ENCODE measurements around the gene RASGEF1C. TPM values are rescaled to one million over a fixed set of nuclear protein-coding genes. Genes with fewer than 3 reads are reported as not detected.

Gene RASGEF1C
- total and polyA plus RNA-seq, 2 of the 13 experiments (the other 11 are each of a cell fraction or from before 2014, with no cell fraction given), result not detected

- Histone ChIP-seq H4K20me1 (ENCODE audit: insufficient read depth, low read length) (no peaks in the 10 kb centered on the region), H3K27ac (ENCODE audit: extremely low read length, insufficient read depth, low read length) (no peak overlapping the region), H3K27me3 (ENCODE audit: control insufficient read depth in 1 of 2, insufficient read depth in 2 of 2, low read length in 2 of 2) (peaks cover 6 to 37% of the 10 kb centered on the region in 2 experiments; a peak in 4 of 5 replicates), H3K9ac (ENCODE audit: insufficient read depth, low read depth, low read length) (no peak overlapping the region), H3K36me3 (replicated peaks in 1 of 2; ENCODE audit: control insufficient read depth in 1 of 2, insufficient read depth in 2 of 2, low read length in 2 of 2) (no peaks in the 10 kb centered on the region), H3K79me2 (ENCODE audit: insufficient read depth, low read length) (no peaks in the 10 kb centered on the region), H3K4me3 (replicated peaks in 1 of 3; ENCODE audit: insufficient read depth in 1 of 3, low read depth in 2 of 3, low read length in 3 of 3) (no peak overlapping the region), H3K4me1 (ENCODE audit: insufficient read depth, low read length) (no peaks in the 10 kb centered on the region), H2AFZ (ENCODE audit: low read length) (no peak overlapping the region), H3K4me2 (ENCODE audit: low read depth, low read length) (no peak overlapping the region), H3K9me3 (ENCODE audit: low read length) (no peaks in the 10 kb centered on the region)
- DNase-seq (ENCODE audit: low spot score) (no peak), FAIRE-seq (no peak), ATAC-seq (no peak)
- intact Hi-C loops (cut with micrococcal nuclease; ENCODE audit: unreplicated experiment), result no loop called here
- CTCF ChIA-PET (ENCODE audit: low intra/inter-chr PET ratio, low total read pairs), result no interaction called here
- TF ChIP-seq ZBED4 (CRISPR knock-in tag; IDR thresholded peaks at IDR 0.05; ENCODE audit: borderline replicate concordance) (no peak), CBFB (CRISPR knock-in tag; IDR thresholded peaks at IDR 0.05) (no peak), ZNF503 (CRISPR knock-in tag; IDR thresholded peaks at IDR 0.05) (no peak), ZNF354B (CRISPR knock-in tag; IDR thresholded peaks at IDR 0.05) (no peak), ONECUT2 (CRISPR knock-in tag; IDR thresholded peaks at IDR 0.05) (no peak), ZNF432 (CRISPR knock-in tag; IDR thresholded peaks at IDR 0.05; ENCODE audit: borderline replicate concordance) (no peak), NR3C1 (CRISPR knock-in tag; IDR thresholded peaks at IDR 0.05) (no peak), ZIK1 (CRISPR knock-in tag; IDR thresholded peaks at IDR 0.05; ENCODE audit: borderline replicate concordance, low read depth) (no peak), ZNF782 (CRISPR knock-in tag; IDR thresholded peaks at IDR 0.05; ENCODE audit: borderline replicate concordance) (no peak), HNRNPK (IDR thresholded peaks at IDR 0.05; ENCODE audit: low read depth, low read length, poor library complexity, severe bottlenecking) (no peak), MTA1 (CRISPR knock-in tag; IDR thresholded peaks at IDR 0.05; ENCODE audit: borderline replicate concordance) (no peak), ZFP1 (CRISPR knock-in tag; IDR thresholded peaks at IDR 0.05) (no peak), ZNF10 (CRISPR knock-in tag; IDR thresholded peaks at IDR 0.05; ENCODE audit: borderline replicate concordance, low read depth) (no peak), ZNF570 (CRISPR knock-in tag; IDR thresholded peaks at IDR 0.05; ENCODE audit: borderline replicate concordance) (no peak), ZMYM2 (CRISPR knock-in tag; IDR thresholded peaks at IDR 0.05) (no peak)
- in situ Hi-C loops (cut with HindIII; ENCODE audit: extremely low pct_ligation_motif_present, low pct_unique_long_range_greater_than_20kb), result no loop called here
- WGBS (ENCODE audit: low lambda C conversion rate), result 24% methylated on average over 13 of the region's 15 CpGs
- POLR2A ChIA-PET, result no interaction called here
- BruUV-seq (replicated peaks), result no TSS peak
Observed at GRCh38 chr5:180112181-180112861, 96.7 kb downstream of the RASGEF1C start.
